Measurements from ENCODE around the gene USO1. TPM values are rescaled to one million over a fixed set of nuclear protein-coding genes. Genes with fewer than 3 reads are reported as not detected.

The USO1 gene
- total and polyA plus RNA-seq, 2 of the 13 experiments (the other 11 are each of a cell fraction or from before 2014, with no cell fraction given): 52.2 to 87.7 TPM

DNA sequence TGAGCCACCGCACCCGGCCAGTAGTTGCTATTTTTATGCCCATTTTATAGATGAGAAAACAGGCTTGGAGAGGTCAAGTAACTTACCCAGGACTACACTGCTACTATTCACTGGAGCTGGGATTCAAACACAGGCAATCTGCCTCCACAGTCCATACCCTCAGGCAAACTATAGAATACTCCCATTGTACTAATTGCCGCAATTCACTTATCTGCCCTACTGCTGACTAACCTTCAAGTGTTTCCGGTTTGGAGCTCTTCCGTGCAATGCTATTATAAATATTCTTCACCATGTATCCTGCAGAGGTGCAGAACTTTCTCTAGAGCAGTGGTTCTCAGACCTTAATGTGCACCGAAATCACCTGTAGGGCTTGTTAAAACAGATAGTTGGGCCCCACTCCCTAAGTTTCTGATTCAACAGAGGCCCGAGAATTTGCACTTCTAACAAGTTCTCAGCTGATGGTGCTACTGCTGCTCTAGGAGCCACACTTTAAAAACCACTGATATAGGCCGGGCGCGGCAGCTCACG is 49.3 kb upstream of the USO1 start:
- Histone ChIP-seq H3K4me1 (ENCODE audit: insufficient read depth, low read length) (peaks cover 23% of the 10 kb centered on the region), H3K27ac (ENCODE audit: extremely low read length, insufficient read depth, low read length) (no peak overlapping the region), H3K9ac (ENCODE audit: insufficient read depth, low read depth, low read length) (no peak overlapping the region), H3K9me3 (ENCODE audit: low read length) (no peaks in the 10 kb centered on the region), H3K79me2 (ENCODE audit: insufficient read depth, low read length) (peaks cover 36% of the 10 kb centered on the region), H3K27me3 (ENCODE audit: control insufficient read depth in 1 of 2, insufficient read depth in 2 of 2, low read length in 2 of 2) (no peaks in the 10 kb centered on the region; a peak in 1 of 5 replicates), H3K4me2 (ENCODE audit: low read depth, low read length) (no peak overlapping the region), H4K20me1 (ENCODE audit: insufficient read depth, low read length) (peaks cover 24% of the 10 kb centered on the region), H3K36me3 (replicated peaks in 1 of 2; ENCODE audit: control insufficient read depth in 1 of 2, insufficient read depth in 2 of 2, low read length in 2 of 2) (no peaks in the 10 kb centered on the region), H3K4me3 (replicated peaks in 1 of 3; ENCODE audit: insufficient read depth in 1 of 3, low read depth in 2 of 3, low read length in 3 of 3) (no peak overlapping the region), H2AFZ (ENCODE audit: low read length) (no peak overlapping the region)
- no peak for DNase-seq (ENCODE audit: low spot score)
- ChIA-PET POLR2A (interaction anchor here (0.9 to 1.6 kb wide), 2 partner anchors 48 to 49 kb away, joined by 3 to 6 read pairs; partner anchors contain the start of gene USO1), CTCF (ENCODE audit: low intra/inter-chr PET ratio, low total read pairs) (no interaction called here)
- intact Hi-C loops (cut with micrococcal nuclease; ENCODE audit: unreplicated experiment): no loop called here
- no peak for ATAC-seq
- FAIRE-seq: no peak
- BruUV-seq (replicated peaks): no TSS peak
- TF ChIP-seq PTBP1 (IDR thresholded peaks at IDR 0.05; ENCODE audit: low read depth, low read length, poor library complexity, severe bottlenecking) (no peak), PRMT3 (CRISPR knock-in tag; IDR thresholded peaks at IDR 0.05; ENCODE audit: borderline replicate concordance, low read depth) (no peak), DNMT1 (CRISPR knock-in tag; IDR thresholded peaks at IDR 0.05) (no peak), ZBTB42 (CRISPR knock-in tag; IDR thresholded peaks at IDR 0.05) (no peak), SATB2 (CRISPR knock-in tag; IDR thresholded peaks at IDR 0.05) (no peak), ZNF570 (CRISPR knock-in tag; IDR thresholded peaks at IDR 0.05; ENCODE audit: borderline replicate concordance) (no peak), NFE2L1 (CRISPR knock-in tag; IDR thresholded peaks at IDR 0.05; ENCODE audit: borderline replicate concordance) (no peak), SCMH1 (CRISPR knock-in tag; IDR thresholded peaks at IDR 0.05; ENCODE audit: borderline replicate concordance) (no peak), SAFB2 (CRISPR knock-in tag; IDR thresholded peaks at IDR 0.05; ENCODE audit: borderline replicate concordance, low read depth) (no peak), NPAS2 (CRISPR knock-in tag; IDR thresholded peaks at IDR 0.05; ENCODE audit: borderline replicate concordance) (no peak), ZNF234 (CRISPR knock-in tag; conservative IDR thresholded peaks at IDR 0.05) (no peak), NR2F6 (IDR thresholded peaks at IDR 0.05) (no peak), NR2F6 (CRISPR knock-in tag; IDR thresholded peaks at IDR 0.05) (no peak), SNAPC2 (CRISPR knock-in tag; IDR thresholded peaks at IDR 0.05) (no peak)
- 100% methylated on average over 11 of the region's 11 CpGs for WGBS (ENCODE audit: low lambda C conversion rate)
- in situ Hi-C loops (cut with HindIII; ENCODE audit: extremely low pct_ligation_motif_present, low pct_unique_long_range_greater_than_20kb): no loop called here
